Glutamatergic neuron (in vitro differentiated cells): ENCODE measurements around the gene LCE2A. TPM values are rescaled to one million over a fixed set of nuclear protein-coding genes. Genes with fewer than 3 reads are reported as not detected.
"Not testable (repeated sequence)": the region's sequence is repeated elsewhere in the genome, so short reads cannot be mapped to it uniquely, and the experiment has no call there.

Source experiments
- DNase-seq: peaks from one replicate; pipeline ENCODE4 v3.0.0; 2022
- H3K27ac Mint-ChIP-seq: one replicate; pipeline ENCODE4 v1.8.0; 2020; ENCODE audit warnings: mild to moderate bottlenecking, mixed read lengths, inconsistent platforms; ENCODE audit not compliant: unreplicated experiment
- H3K27me3 Mint-ChIP-seq: one replicate; pipeline ENCODE4 v1.8.0; 2020; ENCODE audit warnings: mild to moderate bottlenecking, moderate library complexity, mixed read lengths, inconsistent platforms; ENCODE audit not compliant: unreplicated experiment
- H3K36me3 Mint-ChIP-seq: one replicate; pipeline ENCODE4 v1.8.0; 2020; ENCODE audit warnings: mild to moderate bottlenecking, mixed read lengths, inconsistent platforms; ENCODE audit not compliant: unreplicated experiment
- H3K4me1 Mint-ChIP-seq: one replicate; pipeline ENCODE4 v1.8.0; 2020; ENCODE audit warnings: mild to moderate bottlenecking, low read depth, mixed read lengths, inconsistent platforms; ENCODE audit not compliant: unreplicated experiment
- H3K4me3 Mint-ChIP-seq: one replicate; pipeline ENCODE4 v1.8.0; 2020; ENCODE audit warnings: mild to moderate bottlenecking, mixed read lengths, inconsistent platforms; ENCODE audit not compliant: unreplicated experiment
- H3K9me3 Mint-ChIP-seq: one replicate; pipeline ENCODE4 v1.8.0; 2020; ENCODE audit warnings: mild to moderate bottlenecking, moderate library complexity, mixed read lengths, inconsistent platforms; ENCODE audit not compliant: unreplicated experiment
- CTCF ChIP-seq: fragments of 200-600 bp; sonication (generic); IDR thresholded peaks from one replicate; pipeline ENCODE4 v1.5.0; 2021; ENCODE audit not compliant: partially characterized antibody, unreplicated experiment
- total RNA-seq: library from RNA; stranded (reverse); fragmentation: NEBNext Ultra II Directional; extraction: Animal tissue kit (Norgen Biotek cat#: 25700); gene quantifications from one replicate; pipeline ENCODE4 v1.2.1, GENCODE V29; 2021; ENCODE audit not compliant: unreplicated experiment

LCE2A gene
- total RNA-seq, 1 donor from 2014 or later, result not detected

DNA sequence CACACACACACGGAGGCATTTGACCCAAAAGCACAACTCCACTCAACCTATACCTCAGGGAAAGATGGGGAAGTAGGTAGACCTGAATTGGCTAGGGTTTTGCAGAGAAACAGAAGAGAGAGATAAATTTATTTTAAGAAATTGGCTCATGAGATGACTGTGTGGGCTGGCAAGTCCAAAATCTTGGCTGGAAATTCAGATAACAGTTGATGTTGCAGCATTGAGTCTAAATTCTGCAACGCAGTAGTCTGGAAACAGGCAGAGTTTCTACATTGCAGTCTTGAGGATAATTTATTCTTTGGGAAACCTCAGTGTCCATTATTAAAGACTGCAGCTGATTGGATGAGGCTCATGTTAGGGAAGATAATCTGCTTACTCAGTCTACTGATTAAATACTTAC lies 16.5 kb upstream of the LCE2A start:
- peaks cover 2% of the 10 kb centered on the region for H3K9me3 Mint-ChIP-seq
- no peak for DNase-seq
- TF ChIP-seq CTCF, result no peak
- no peaks in the 10 kb centered on the region for H3K27me3 Mint-ChIP-seq
- H3K4me1 Mint-ChIP-seq, result no peaks in the 10 kb centered on the region
- no peaks in the 10 kb centered on the region for H3K36me3 Mint-ChIP-seq
- H3K4me3 Mint-ChIP-seq, result no peak overlapping the region
- H3K27ac Mint-ChIP-seq, result no peak overlapping the region

GRCh38 chr1:152683846-152684245 lies 14.3 kb upstream of the LCE2A start:
- H3K9me3 Mint-ChIP-seq, result peaks cover 3% of the 10 kb centered on the region
- TF ChIP-seq CTCF, result no peak

DNA sequence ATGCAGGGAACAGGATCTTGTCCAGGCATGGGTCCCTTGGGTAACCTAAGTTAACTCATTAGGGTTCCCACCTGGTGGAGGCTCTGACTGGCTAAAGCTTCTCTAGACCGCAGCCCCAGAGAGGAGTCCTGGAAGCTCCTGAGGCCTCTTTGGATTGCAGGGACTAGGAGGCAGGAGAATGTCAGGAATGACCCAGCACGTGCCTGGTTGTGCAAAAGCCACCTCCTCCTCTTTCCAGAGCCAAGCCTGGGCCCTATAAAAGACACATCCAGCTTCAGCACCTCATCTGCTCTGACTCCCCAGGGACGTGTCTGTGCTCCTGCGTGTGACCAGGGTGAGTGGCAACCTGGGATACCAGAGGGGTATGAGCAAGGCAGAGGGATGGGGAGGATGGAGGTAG lies 12.3 kb upstream of the LCE2A start, which contains the start of gene LCE2B:
Gene LCE2B (plus strand): TSS at position 301 of the 400 bp plus-strand sequence. CDS start 721 bp downstream, outside the sequence.
- not testable (repeated sequence) for DNase-seq, H3K27ac Mint-ChIP-seq, H3K27me3 Mint-ChIP-seq, H3K4me1 Mint-ChIP-seq, H3K9me3 Mint-ChIP-seq, H3K36me3 Mint-ChIP-seq, H3K4me3 Mint-ChIP-seq

More at GRCh38 chr1:152683846-152684245, 14.3 kb upstream of the LCE2A start:
- Mint-ChIP-seq H3K27me3 (peaks cover 3% of the 10 kb centered on the region), H3K4me1 (no peaks in the 10 kb centered on the region), H3K36me3 (no peaks in the 10 kb centered on the region), H3K27ac (no peak overlapping the region), H3K4me3 (no peak overlapping the region)
- no peak for DNase-seq

- Mint-ChIP-seq H3K27ac (no peak overlapping the region), H3K27me3 (no peaks in the 10 kb centered on the region), H3K36me3 (no peaks in the 10 kb centered on the region), H3K4me3 (no peak overlapping the region), H3K9me3 (no peaks in the 10 kb centered on the region), H3K4me1 (peaks cover 4% of the 10 kb centered on the region)
- TF ChIP-seq CTCF, result no peak
- DNase-seq, result no peak
These were observed 1.6 kb downstream of the LCE2A start for GRCh38 chr1:152699746-152700145.

DNA sequence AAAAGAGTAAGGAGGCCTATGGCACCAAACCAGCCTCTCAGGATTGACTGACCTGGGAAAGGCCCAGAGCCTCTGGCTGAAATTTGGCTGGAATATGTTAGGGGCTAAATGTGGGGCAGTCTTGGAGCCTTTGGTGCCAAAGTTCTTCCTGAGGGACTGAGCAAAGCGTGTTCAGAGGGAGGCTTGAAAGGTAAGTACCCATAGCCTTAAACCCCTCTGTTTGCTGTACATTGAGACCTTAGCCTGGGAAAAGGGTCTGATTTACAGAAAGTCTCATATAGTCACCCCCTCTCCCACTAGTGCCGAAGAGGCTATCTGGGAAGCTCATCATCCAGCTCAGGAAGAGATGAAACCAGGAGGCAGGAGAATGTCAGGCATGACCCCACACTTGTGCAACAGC lies 9.7 kb downstream of the LCE2A start, which contains the start of gene LCE4A:
Gene LCE4A (plus strand): TSS at position 301 of the 400 bp plus-strand sequence. CDS start 916 bp downstream, outside the sequence.
- H3K9me3 Mint-ChIP-seq, result no peaks in the 10 kb centered on the region
- H3K27ac Mint-ChIP-seq, result no peak within 1 kb of the TSS
- no peaks in the 10 kb centered on the region for H3K36me3 Mint-ChIP-seq
- no peaks in the 10 kb centered on the region for H3K4me1 Mint-ChIP-seq
- H3K4me3 Mint-ChIP-seq, result no peak within 1 kb of the TSS
- DNase-seq, result no peak
- TF ChIP-seq CTCF, result no peak
- peaks cover 1% of the 10 kb centered on the region for H3K27me3 Mint-ChIP-seq
